SK-N-MC (cell line): ENCODE measurements around the gene TLCD3A.

ENCODE experiments used
- EZH2 ChIP-seq: fragments of 200-600 bp; sonication (generic); IDR thresholded peaks from one replicate; pipeline ENCODE4 v1.6.1; 2017; ENCODE audit warnings: antibody characterized with exemption
- POLR2AphosphoS5 ChIP-seq: IDR thresholded peaks from 2 replicates; pipeline ENCODE4 v1.6.1; 2012; ENCODE audit warnings: mild to moderate bottlenecking, low read depth, low read length, borderline replicate concordance

DNA sequence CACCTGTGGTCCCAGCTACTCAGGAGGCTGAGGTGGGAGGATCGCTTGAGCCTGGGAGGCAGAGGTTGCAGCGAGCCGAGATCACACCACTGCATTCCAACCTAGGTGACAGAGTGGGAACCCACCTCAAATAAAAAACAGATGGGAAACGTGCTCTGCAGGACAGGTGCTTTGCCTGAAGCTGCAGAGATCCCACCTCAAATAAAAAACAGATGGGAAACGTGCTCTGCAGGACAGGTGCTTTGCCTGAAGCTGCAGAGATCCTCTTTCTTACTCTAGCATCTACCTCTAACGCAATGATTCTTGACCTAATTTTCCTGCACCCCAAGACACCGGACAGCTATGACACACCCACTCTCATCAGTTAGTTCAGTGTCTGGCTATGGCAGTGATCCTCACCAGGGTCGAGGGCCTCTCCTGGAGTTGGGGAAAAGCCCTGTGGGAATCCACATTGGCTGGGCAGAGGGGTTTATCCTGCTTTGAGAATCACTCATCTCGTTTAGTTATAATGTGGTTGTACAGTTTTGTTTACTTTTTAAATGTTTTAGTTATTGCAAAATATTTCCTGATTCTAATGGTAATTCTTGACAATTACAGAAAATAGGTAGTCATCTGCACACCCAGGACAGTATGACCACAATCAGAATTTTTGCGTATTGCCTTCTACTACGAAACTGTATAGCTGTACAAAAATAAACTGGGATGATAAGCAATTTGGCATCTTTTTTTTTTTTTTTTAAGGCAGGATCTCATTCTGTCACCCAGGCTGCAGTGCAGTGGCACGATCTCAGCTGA is 29.1 kb upstream of the TLCD3A start:
- TF ChIP-seq EZH2 = no peak
- no peak for TF ChIP-seq POLR2AphosphoS5
